Measurements from ENCODE around the gene TTC6. TPM values are rescaled to one million over a fixed set of nuclear protein-coding genes. Genes with fewer than 3 reads are reported as not detected.

TTC6 gene
- total and polyA plus RNA-seq, 2 donors (not counting 3 experiments of a cell fraction or from before 2014, with no cell fraction given) = 0.75 TPM; not detected in 1

DNA sequence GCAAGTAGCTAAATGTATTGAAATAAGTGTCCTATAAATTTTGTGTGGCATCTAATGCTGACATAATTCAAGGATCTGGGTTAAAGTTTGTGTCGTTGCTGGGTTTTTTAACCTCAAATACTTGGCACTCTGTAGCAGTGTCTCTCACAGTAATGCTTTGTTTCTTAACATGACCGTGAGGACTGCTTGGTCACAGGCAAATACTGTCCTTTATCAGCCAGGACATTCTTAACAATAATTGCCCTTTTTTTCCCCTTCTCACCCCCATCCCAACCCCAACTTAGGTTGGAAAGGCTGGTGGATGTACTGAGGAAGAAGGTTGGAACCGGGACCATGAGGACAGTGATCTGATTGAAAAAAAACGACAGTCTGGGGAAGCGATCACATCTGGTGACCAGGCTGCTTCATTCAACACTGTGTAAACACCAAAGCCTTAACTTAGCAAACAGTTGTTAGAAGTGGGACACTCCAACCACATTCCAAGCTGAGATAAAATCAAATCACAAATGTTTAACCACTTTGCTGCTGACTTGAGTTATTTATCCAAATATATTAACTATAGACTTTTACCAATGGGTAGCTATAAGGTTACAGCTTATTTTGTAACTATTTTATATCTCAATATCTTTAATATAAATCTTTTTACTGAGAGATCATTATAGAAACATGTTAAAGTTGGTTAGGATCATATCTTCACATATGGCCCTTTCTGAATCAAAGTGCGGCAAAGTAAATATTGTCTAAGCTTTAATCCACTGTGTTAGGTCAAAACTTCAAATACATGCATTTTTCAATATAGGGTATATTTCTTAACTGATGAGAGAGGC is 48.6 kb upstream of the TTC6 start:
- Histone ChIP-seq H2AFZ (ENCODE audit: low read depth, low read length) (no peak overlapping the region), H3K4me2 (ENCODE audit: insufficient read depth, low read length) (no peak overlapping the region), H3K36me3 (ENCODE audit: control insufficient read depth in 2 of 2, extremely low read depth in 1 of 2, insufficient read depth in 2 of 2, low read length in 2 of 2) (no peaks in the 10 kb centered on the region), H3K9me3 (replicated peaks; ENCODE audit: control insufficient read depth, insufficient read depth, low read length) (no peaks in the 10 kb centered on the region), H3K4me3 (replicated peaks in 1 of 3; ENCODE audit: insufficient read depth in 1 of 3, low read depth in 1 of 3, low read length in 3 of 3) (no peak overlapping the region), H3K79me2 (ENCODE audit: control insufficient read depth, insufficient read depth, low read length) (no peaks in the 10 kb centered on the region), H3K4me1 (ENCODE audit: control insufficient read depth, extremely low read depth, insufficient read depth, low read length) (peaks cover 4% of the 10 kb centered on the region), H3K9ac (replicated peaks; ENCODE audit: extremely low read depth, insufficient read depth, low read length) (no peak overlapping the region), H4K20me1 (replicated peaks; ENCODE audit: control insufficient read depth, extremely low read depth, insufficient read depth, low read length) (no peaks in the 10 kb centered on the region), H3K27ac (ENCODE audit: insufficient read depth, low read depth, low read length) (no peak overlapping the region), H3K9me1 (replicated peaks; ENCODE audit: control insufficient read depth, extremely low read depth, insufficient read depth, low read length) (no peaks in the 10 kb centered on the region), H3K27me3 (ENCODE audit: control insufficient read depth in 2 of 2, insufficient read depth in 2 of 2, low read length in 2 of 2) (no peaks in the 10 kb centered on the region)
- intact Hi-C loops (cut with micrococcal nuclease) = no loop called here
- dilution Hi-C loops (cut with MboI; ENCODE audit: extremely low pct_ligation_motif_present, low sequenced_read_pairs) = no loop called here
- no peak for DNase-seq (ENCODE audit: low read depth, low spot score)
- no TSS peak for BruUV-seq (replicated peaks)
- ChIA-PET CTCF (no interaction called here), POLR2A (no interaction called here)
- FAIRE-seq = no peak
- no peak for TF ChIP-seq GATA2 (IDR thresholded peaks at IDR 0.05; ENCODE audit: insufficient read depth, insufficient read length, low read depth, low read length)
- TF ChIP-seq POLR2A (IDR thresholded peaks at IDR 0.05; ENCODE audit: low read depth, low read length) = no peak
- TF ChIP-seq MYC (IDR thresholded peaks at IDR 0.05; ENCODE audit: low read depth, low read length) = no peak
- TF ChIP-seq JUN (IDR thresholded peaks at IDR 0.05; ENCODE audit: borderline replicate concordance, insufficient read depth, insufficient read length, low read depth) = no peak
- TF ChIP-seq MAX (IDR thresholded peaks at IDR 0.05; ENCODE audit: insufficient read depth, insufficient read length) = no peak
- TF ChIP-seq FOS (IDR thresholded peaks at IDR 0.05; ENCODE audit: borderline replicate concordance, insufficient read depth, low read length) = no peak
- no peak for TF ChIP-seq POLR2AphosphoS5 (IDR thresholded peaks at IDR 0.05; ENCODE audit: insufficient read depth, low read depth, low read length)
- TF ChIP-seq, protein P1, sequence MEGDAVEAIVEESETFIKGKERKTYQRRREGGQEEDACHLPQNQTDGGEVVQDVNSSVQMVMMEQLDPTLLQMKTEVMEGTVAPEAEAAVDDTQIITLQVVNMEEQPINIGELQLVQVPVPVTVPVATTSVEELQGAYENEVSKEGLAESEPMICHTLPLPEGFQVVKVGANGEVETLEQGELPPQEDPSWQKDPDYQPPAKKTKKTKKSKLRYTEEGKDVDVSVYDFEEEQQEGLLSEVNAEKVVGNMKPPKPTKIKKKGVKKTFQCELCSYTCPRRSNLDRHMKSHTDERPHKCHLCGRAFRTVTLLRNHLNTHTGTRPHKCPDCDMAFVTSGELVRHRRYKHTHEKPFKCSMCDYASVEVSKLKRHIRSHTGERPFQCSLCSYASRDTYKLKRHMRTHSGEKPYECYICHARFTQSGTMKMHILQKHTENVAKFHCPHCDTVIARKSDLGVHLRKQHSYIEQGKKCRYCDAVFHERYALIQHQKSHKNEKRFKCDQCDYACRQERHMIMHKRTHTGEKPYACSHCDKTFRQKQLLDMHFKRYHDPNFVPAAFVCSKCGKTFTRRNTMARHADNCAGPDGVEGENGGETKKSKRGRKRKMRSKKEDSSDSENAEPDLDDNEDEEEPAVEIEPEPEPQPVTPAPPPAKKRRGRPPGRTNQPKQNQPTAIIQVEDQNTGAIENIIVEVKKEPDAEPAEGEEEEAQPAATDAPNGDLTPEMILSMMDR (IDR thresholded peaks at IDR 0.05; ENCODE audit: extremely low read depth in 1 of 2, insufficient read depth in 1 of 2, low read depth in 1 of 2, low read length in 2 of 2) = no peak
- TF ChIP-seq EZH2 (IDR thresholded peaks at IDR 0.05; ENCODE audit: borderline replicate concordance, low read depth, low read length, severe bottlenecking) = no peak
